NT2/D1 (cell line): Measurements from ENCODE around the gene MPEG1.

Source experiments
- SUZ12 ChIP-seq: IDR thresholded peaks from 2 replicates; pipeline ENCODE4 v1.6.1; 2011; ENCODE audit not compliant: insufficient read length, insufficient read depth; ENCODE audit errors: extremely low read depth
- YY1 ChIP-seq: IDR thresholded peaks from 2 replicates; pipeline ENCODE4 v1.6.1; 2011; ENCODE audit not compliant: insufficient read length, insufficient read depth
- ZNF274 ChIP-seq: IDR thresholded peaks from 2 replicates; pipeline ENCODE4 v1.6.1; 2011; ENCODE audit warnings: mild to moderate bottlenecking, low read depth, low read length

- TF ChIP-seq YY1 (no peak), ZNF274 (no peak), SUZ12 (no peak)
Measured at GRCh38 chr11:59178402-59178801, 34.3 kb downstream of the MPEG1 start.
